ENCODE data around the gene MTMR12.

Gene MTMR12

DNA sequence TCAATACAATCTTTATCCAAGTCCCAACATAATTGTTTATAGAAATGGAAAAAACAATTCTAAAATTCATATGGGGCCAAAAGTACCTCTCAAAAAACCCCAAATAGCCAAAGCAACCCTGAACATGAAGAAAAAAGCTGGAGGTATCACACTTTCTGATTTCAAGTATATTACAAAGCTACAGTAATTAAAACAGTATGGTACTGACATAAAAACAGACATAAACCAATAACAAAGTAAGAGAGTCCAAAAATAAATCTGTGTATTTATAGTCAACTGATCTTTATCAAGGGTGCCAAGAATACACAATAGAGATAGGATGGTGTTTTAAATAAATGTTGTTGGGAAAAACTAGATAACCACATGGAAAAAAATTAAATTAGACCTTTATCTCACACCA, 125.1 kb downstream of the MTMR12 start:
- DNase-seq, result no peak

DNA sequence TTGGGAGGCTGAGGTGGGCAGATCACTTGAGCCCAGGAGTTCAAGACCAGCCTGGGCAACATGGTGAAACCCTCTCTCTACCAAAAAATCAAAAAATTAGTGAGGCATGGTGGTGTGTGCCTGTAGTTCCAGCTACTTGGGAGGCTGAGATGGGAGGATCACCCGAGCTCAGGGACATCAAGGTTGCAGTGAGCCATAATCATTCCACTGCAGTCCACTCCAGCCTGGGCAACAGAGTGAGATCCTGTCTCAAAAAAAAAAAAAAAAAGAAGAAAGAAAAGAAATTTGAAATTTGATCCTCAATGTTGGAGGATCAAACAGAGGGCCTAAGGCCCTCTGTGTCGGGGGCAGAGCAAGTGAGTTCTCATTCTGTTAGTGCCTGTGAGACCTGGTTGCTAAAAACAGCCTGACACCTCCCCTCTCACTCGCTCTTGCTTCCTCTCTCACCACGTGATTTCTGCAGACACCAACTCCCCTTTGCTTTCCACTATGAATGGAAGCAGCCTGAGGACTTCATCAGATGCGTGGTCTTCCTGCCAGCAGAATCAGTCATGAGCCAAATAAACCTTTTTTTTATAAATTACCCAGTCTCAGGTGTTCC, 130.2 kb downstream of the MTMR12 start:
- no peak for DNase-seq

All from fibroblast of skin of scalp (primary cell).